ENCODE data around the gene CENPH.
"Not testable (repeated sequence)": the region's sequence is repeated elsewhere in the genome, so short reads cannot be mapped to it uniquely, and the experiment has no call there.

Gene CENPH, protein sequence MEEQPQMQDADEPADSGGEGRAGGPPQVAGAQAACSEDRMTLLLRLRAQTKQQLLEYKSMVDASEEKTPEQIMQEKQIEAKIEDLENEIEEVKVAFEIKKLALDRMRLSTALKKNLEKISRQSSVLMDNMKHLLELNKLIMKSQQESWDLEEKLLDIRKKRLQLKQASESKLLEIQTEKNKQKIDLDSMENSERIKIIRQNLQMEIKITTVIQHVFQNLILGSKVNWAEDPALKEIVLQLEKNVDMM

DNA sequence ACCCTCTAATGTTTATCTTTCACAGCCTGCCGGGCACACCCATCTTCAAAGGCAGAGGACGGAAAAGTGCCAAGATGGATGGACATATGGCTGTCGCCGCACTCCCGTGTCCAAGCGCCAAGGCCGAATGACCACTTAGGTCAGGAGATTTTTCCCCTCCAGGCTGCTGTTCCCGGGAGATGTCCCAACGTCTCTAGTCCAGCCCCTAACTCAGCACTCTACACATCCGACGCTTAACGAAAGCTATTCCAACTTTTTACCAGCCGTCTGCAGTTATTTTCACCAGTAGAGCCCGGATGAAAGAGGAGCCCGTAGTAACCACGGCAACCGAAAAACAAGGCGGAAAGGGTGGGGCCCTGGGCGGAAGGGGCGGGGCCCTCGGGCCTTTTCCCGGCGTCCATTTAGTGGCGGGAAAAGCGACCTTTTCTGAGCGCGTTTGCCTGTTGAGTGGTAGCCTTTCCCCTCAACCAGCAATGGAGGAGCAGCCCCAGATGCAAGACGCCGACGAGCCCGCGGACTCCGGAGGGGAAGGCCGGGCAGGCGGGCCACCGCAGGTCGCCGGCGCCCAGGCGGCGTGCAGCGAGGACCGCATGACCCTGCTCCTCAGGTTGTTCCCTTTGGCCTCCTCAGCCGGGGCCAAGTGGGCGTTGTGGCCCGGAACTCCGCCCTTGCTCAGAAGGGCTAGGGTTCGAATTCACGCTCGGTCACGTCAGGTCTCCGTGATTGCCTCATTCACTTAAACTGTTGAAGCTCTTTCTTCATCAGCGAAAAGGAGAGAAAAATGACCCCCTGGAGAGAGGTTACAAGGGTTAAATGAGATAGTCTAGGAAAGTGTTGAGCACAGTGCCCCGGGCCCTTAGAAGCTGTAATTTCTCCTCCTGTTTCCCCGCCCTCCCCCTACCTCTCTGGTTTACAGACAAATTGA, at the start of gene CENPH:
TSS of gene CENPH (plus strand) at position 422 of the 925 bp plus-strand sequence. CDS start at position 474, 52 bp downstream.
- H3K9ac ChIP-seq (ENCODE audit: low read length), result peak within 1 kb of the TSS; percentile 68
- TF ChIP-seq, protein P1, sequence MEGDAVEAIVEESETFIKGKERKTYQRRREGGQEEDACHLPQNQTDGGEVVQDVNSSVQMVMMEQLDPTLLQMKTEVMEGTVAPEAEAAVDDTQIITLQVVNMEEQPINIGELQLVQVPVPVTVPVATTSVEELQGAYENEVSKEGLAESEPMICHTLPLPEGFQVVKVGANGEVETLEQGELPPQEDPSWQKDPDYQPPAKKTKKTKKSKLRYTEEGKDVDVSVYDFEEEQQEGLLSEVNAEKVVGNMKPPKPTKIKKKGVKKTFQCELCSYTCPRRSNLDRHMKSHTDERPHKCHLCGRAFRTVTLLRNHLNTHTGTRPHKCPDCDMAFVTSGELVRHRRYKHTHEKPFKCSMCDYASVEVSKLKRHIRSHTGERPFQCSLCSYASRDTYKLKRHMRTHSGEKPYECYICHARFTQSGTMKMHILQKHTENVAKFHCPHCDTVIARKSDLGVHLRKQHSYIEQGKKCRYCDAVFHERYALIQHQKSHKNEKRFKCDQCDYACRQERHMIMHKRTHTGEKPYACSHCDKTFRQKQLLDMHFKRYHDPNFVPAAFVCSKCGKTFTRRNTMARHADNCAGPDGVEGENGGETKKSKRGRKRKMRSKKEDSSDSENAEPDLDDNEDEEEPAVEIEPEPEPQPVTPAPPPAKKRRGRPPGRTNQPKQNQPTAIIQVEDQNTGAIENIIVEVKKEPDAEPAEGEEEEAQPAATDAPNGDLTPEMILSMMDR (IDR thresholded peaks at IDR 0.05; ENCODE audit: insufficient read depth, low read length, poor library complexity, severe bottlenecking), result no peak
- no peak for TF ChIP-seq EZH2phosphoT487 (conservative IDR thresholded peaks at IDR 0.05; ENCODE audit: low read length)
- H3K9me3 ChIP-seq (ENCODE audit: insufficient read depth, low read length), result no peaks in the 10 kb centered on the region
- peak within 1 kb of the TSS; percentile 96 for H2AFZ ChIP-seq (ENCODE audit: low read depth, low read length, severe bottlenecking)
- H3K79me2 ChIP-seq (ENCODE audit: insufficient read depth, low read length), result peaks cover 14% of the 10 kb centered on the region
- no peaks in the 10 kb centered on the region for H4K20me1 ChIP-seq (ENCODE audit: low read depth, low read length)
- H3K4me3 ChIP-seq (ENCODE audit: insufficient read depth, low read length, poor library complexity, severe bottlenecking), result peak within 1 kb of the TSS; percentile 85
- H3K27ac ChIP-seq (ENCODE audit: low read depth, low read length), result peak within 1 kb of the TSS; percentile 66
- no peaks in the 10 kb centered on the region for H3K9me2 ChIP-seq (replicated peaks; ENCODE audit: insufficient read depth, low read length)
- H3K27me3 ChIP-seq (ENCODE audit: low read length), result no peaks in the 10 kb centered on the region
- H3K4me2 ChIP-seq (ENCODE audit: low read depth, low read length, poor library complexity, severe bottlenecking), result peak within 1 kb of the TSS; percentile 90
- peaks cover 2% of the 10 kb centered on the region; the same call in 1 of the 2 replicates for H3F3A ChIP-seq (ENCODE audit: insufficient read depth)
- H3K36me3 ChIP-seq (ENCODE audit: low read length), result peaks cover 8% of the 10 kb centered on the region; the same call in 1 of the 2 replicates

DNA sequence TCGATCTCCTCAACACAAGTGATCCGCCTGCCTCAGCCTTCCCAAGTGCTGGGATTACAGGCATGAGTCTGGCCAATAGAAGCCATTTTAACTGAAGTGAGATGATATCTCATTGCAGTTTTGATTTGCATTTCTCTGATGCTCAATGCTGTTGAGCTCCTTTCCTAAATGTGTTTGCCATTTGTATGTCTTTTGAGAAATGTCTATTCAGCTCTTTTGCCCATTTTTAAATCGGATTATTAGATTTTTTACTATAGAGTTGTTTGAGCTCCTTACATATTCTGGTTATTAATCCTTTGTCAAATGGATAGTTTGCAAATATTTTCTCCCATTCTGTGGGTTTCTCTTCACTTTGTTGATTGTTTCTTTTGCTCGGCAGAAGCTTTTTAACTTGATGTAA, 49.1 kb upstream of the CENPH start:
- H2AFZ ChIP-seq (ENCODE audit: low read depth, low read length, severe bottlenecking); H4K20me1 ChIP-seq (ENCODE audit: low read depth, low read length); H3K9me3 ChIP-seq (ENCODE audit: insufficient read depth, low read length); H3K4me2 ChIP-seq (ENCODE audit: low read depth, low read length, poor library complexity, severe bottlenecking); H3K36me3 ChIP-seq (ENCODE audit: low read length); H3K4me3 ChIP-seq (ENCODE audit: insufficient read depth, low read length, poor library complexity, severe bottlenecking); H3K9me2 ChIP-seq (replicated peaks; ENCODE audit: insufficient read depth, low read length); H3K79me2 ChIP-seq (ENCODE audit: insufficient read depth, low read length); H3K27ac ChIP-seq (ENCODE audit: low read depth, low read length); H3K9ac ChIP-seq (ENCODE audit: low read length); H3K27me3 ChIP-seq (ENCODE audit: low read length): not testable (repeated sequence)
- peaks cover 20% of the 10 kb centered on the region for H3F3A ChIP-seq (ENCODE audit: insufficient read depth)

DNA sequence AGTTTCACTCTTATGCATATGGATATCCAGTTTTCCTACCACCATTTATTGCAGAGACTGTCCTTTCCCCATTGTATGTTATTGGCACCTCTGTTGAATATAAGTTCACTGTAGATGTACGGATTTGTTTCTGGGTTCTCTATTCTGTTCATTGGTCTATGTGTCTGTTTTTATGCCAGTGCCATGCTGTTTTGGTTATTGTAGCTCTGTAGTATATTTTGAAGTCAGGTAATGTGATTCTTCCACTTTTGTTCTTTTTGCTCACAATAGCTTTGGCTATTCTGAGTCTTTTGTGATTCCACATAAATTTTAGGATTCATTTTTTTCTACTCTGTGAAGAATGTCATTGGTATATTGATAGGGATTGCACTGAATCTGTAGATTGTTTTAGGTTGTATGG, 48.6 kb upstream of the CENPH start:
- Histone ChIP-seq H3K4me2 (ENCODE audit: low read depth, low read length, poor library complexity, severe bottlenecking) (no peak overlapping the region), H3K79me2 (ENCODE audit: insufficient read depth, low read length) (no peaks in the 10 kb centered on the region), H3K4me3 (ENCODE audit: insufficient read depth, low read length, poor library complexity, severe bottlenecking) (no peak overlapping the region), H3K9ac (ENCODE audit: low read length) (no peak overlapping the region), H3K27ac (ENCODE audit: low read depth, low read length) (no peak overlapping the region), H3K9me2 (replicated peaks; ENCODE audit: insufficient read depth, low read length) (no peaks in the 10 kb centered on the region), H3K36me3 (ENCODE audit: low read length) (no peaks in the 10 kb centered on the region), H4K20me1 (ENCODE audit: low read depth, low read length) (no peaks in the 10 kb centered on the region), H3K27me3 (ENCODE audit: low read length) (no peaks in the 10 kb centered on the region), H3K9me3 (ENCODE audit: insufficient read depth, low read length) (peaks cover 5% of the 10 kb centered on the region; the same call in 1 of the 2 replicates), H2AFZ (ENCODE audit: low read depth, low read length, severe bottlenecking) (no peak overlapping the region), H3F3A (ENCODE audit: insufficient read depth) (peaks cover 18% of the 10 kb centered on the region)
- no peak for TF ChIP-seq EZH2phosphoT487 (conservative IDR thresholded peaks at IDR 0.05; ENCODE audit: low read length)
- TF ChIP-seq, protein P1 (IDR thresholded peaks at IDR 0.05; ENCODE audit: insufficient read depth, low read length, poor library complexity, severe bottlenecking), result no peak

DNA sequence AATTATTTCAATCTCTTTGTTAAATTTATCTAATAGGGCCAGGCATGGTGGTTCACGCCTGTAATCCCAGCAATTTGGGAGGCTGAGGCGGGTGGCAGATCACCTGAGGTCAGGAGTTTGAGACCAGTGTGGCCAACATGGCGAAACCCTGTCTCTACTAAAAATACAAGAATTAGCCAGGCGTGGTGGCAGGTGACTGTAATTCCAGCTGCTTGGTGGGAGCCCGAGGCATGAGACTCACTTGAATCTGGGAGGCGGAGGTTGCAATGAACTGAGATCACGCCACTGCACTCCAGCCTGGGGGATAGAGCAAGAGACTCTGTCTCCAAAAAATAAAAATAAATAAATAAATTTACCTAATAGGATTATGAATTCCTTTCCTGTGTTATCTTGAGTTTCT, 40.8 kb upstream of the CENPH start:
- not testable (repeated sequence) for H3K4me2 ChIP-seq (ENCODE audit: low read depth, low read length, poor library complexity, severe bottlenecking)

More for the DNA sequence above, 40.8 kb upstream of the CENPH start:
- H3K4me3 ChIP-seq (ENCODE audit: insufficient read depth, low read length, poor library complexity, severe bottlenecking); H4K20me1 ChIP-seq (ENCODE audit: low read depth, low read length); H3K27ac ChIP-seq (ENCODE audit: low read depth, low read length); H2AFZ ChIP-seq (ENCODE audit: low read depth, low read length, severe bottlenecking); H3K9ac ChIP-seq (ENCODE audit: low read length); H3K79me2 ChIP-seq (ENCODE audit: insufficient read depth, low read length); H3K27me3 ChIP-seq (ENCODE audit: low read length); H3K36me3 ChIP-seq (ENCODE audit: low read length); H3K9me2 ChIP-seq (replicated peaks; ENCODE audit: insufficient read depth, low read length); H3F3A ChIP-seq (ENCODE audit: insufficient read depth); H3K9me3 ChIP-seq (ENCODE audit: insufficient read depth, low read length): not testable (repeated sequence)
